GM20000 (cell line): Measurements from ENCODE around the gene PSRC1.
A peak's percentile ranks its signal among the peaks of the same experiment; 100 is the strongest.

Source experiments
- DNase-seq: peaks from one replicate; pipeline ENCODE4 v3.0.0; 2012; ENCODE audit warnings: low spot score
- CTCF ChIP-seq: IDR thresholded peaks from 2 replicates; pipeline ENCODE4 v1.5.1; 2012; ENCODE audit warnings: mild to moderate bottlenecking, control low read depth; ENCODE audit errors: extremely low read depth, missing control alignments

The PSRC1 gene

DNA sequence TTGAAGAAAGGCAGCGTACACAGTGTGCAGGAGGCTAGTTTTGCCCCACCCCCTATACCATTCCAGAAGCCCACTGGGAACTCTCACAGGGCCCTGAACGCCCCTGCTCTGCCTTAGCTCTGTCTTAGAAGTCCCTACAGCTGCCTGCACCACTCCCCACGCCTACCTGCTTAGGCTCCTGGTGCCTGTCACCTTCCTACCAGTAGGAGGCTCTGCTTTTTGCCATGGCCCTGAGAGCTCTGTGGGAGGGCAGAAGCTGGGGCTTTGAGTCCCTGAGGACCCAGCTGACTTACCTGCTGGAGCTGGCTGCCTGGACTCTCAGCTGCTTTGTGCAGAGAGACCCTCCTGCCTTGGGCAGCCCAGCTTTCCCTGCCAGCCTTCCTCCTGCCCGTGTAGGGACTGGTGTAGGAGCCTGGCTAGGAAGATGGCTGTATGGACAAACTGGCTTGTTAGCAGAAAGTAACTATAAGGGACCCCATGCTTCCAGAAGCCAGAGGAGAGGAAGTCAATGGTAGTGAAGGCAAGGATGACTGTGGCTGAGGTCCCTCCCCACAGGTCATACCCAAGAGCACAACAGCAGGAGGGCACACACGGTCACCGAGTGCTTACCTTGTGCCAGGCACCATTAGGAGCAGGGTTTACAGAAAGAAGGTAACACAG lies 43.4 kb downstream of the PSRC1 start:
- DNase-seq = peak; percentile 48
- peak; percentile 35 for TF ChIP-seq CTCF

- no peak for TF ChIP-seq CTCF
- DNase-seq = no peak
Measured at GRCh38 chr1:109239047-109239408, 43.9 kb downstream of the PSRC1 start.

- DNase-seq = no peak
- TF ChIP-seq CTCF = no peak
Measured at GRCh38 chr1:109238382-109238781, 44.6 kb downstream of the PSRC1 start.

DNA sequence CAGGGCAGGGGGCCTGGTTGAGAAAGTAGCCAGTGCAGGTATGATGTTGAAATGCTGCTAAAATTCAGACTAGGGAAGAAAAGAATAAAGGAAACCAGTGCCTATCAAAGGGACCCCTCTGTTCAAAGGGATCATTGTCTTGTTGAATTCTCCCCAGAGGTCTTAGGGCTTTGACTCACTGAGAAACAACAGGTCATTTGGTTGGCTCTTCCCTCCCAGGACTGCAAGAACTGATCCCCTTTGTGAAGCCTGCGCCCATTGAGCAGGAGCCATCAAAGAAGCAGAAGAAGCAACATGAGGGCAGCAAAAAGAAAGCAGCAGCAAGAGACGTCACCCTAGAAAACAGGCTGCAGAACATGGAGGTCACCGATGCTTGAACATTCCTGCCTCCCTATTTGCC lies 45.4 kb downstream of the PSRC1 start:
- no peak for TF ChIP-seq CTCF
- DNase-seq = no peak

DNA sequence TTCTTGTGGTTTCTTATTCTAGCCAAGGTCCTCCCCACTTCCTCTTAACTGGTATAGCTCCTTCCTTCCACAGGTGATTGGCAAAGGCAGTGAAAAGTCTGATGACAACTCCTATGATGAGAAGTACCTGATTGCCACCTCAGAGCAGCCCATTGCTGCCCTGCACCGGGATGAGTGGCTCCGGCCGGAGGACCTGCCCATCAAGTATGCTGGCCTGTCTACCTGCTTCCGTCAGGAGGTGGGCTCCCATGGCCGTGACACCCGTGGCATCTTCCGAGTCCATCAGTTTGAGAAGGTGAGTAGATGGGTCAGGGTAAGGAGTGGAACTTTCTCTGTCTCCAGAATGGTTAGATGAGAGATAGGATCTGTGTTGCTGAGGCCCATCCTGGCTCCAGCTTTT lies 47.8 kb downstream of the PSRC1 start:
- no peak for DNase-seq
- TF ChIP-seq CTCF = no peak

DNA sequence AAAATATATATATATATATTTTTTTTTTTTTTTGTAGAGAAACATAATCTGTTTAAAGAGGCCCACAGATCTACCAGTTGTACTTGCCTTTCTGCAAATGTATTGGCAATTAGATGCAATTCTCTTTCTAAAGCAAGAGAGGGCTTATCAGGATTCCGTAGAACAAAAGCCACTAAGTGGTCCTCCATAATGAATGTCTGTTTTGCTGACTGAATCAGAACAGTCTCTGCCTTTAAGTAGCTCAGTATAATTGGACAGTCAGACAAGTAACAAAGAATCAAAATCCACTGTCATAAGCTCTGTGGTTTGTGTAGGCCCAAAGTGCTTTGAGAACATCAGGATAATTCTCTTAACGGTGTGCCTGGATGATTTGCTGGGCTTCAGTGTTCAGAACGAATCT lies 51.9 kb downstream of the PSRC1 start:
- no peak for TF ChIP-seq CTCF
- no peak for DNase-seq
